CD4-positive, alpha-beta T cell (primary cell): ENCODE results near the gene SEH1L. TPM values are rescaled to one million over a fixed set of nuclear protein-coding genes. Genes with fewer than 3 reads are reported as not detected.

Experiments used
- ATAC-seq: fragments of 200-7000 bp; cut with Tn5 transposase; one replicate; pipeline ENCODE4 v1.10.0; 2022; ENCODE audit warnings: mild to moderate bottlenecking; ENCODE audit not compliant: poor library complexity
- CTCF ChIA-PET: fragments of 350-600 bp; sonication (Branson Sonifier 250); formaldehyde crosslinking; loops from one replicate; lab custom pipeline; 2021; ENCODE audit warnings: antibody characterized with exemption, inconsistent platforms; lab: Charles Lee
- POLR2A ChIA-PET: fragments of 350-600 bp; sonication (Branson Sonifier 250); formaldehyde crosslinking; loops from one replicate; lab custom pipeline; 2021; ENCODE audit warnings: antibody characterized with exemption, inconsistent platforms; lab: Charles Lee
- DNase-seq, 14 experiments: peaks; one replicate each; pipeline ENCODE4 v3.0.0-alpha.2; 2013 to 2020; ENCODE audit warnings: mixed read lengths in 2 of 14
- H3K27ac ChIP-seq, 2 donors: one replicate each; pipeline versions ENCODE4 v1.5.1 to v1.7.0; 2013; ENCODE audit warnings: low read length in 2 of 2, low read depth in 1 of 2, mild to moderate bottlenecking in 1 of 2
- H3K27me3 ChIP-seq, 2 experiments: 1 replicate in 1 of 2; 2 replicates in 1 of 2; pipeline versions ENCODE4 v1.6.1 to v1.7.0; 2013; ENCODE audit warnings: low read length in 2 of 2, control low read depth in 1 of 2, mild to moderate bottlenecking in 1 of 2, moderate library complexity in 1 of 2; ENCODE audit not compliant: insufficient read depth in 2 of 2, control insufficient read depth in 1 of 2
- H3K36me3 ChIP-seq: one replicate; pipeline ENCODE4 v1.6.1; 2013; ENCODE audit warnings: low read length, control low read depth; ENCODE audit not compliant: insufficient read depth
- H3K4me1 ChIP-seq: one replicate; pipeline ENCODE4 v1.6.1; 2013; ENCODE audit warnings: low read length, control low read depth; ENCODE audit not compliant: insufficient read depth
- H3K4me3 ChIP-seq: one replicate; pipeline ENCODE4 v1.5.1; 2013; ENCODE audit warnings: mild to moderate bottlenecking, low read length, moderate library complexity
- H3K9me3 ChIP-seq, 2 experiments: 1 replicate in 1 of 2; 2 replicates in 1 of 2; pipeline versions ENCODE4 v1.6.1 to v1.7.0; 2013; ENCODE audit warnings: low read length in 2 of 2, mild to moderate bottlenecking in 2 of 2, control low read depth in 1 of 2, moderate library complexity in 1 of 2; ENCODE audit not compliant: control insufficient read depth in 1 of 2, insufficient read depth in 1 of 2
- H3K27ac Mint-ChIP-seq: one replicate; pipeline ENCODE4 v1.8.0; 2020; ENCODE audit warnings: mixed read lengths
- H3K27me3 Mint-ChIP-seq: one replicate; pipeline ENCODE4 v1.8.0; 2021; ENCODE audit warnings: mixed read lengths
- H3K36me3 Mint-ChIP-seq: one replicate; pipeline ENCODE4 v1.8.0; 2021; ENCODE audit warnings: low read depth, mixed read lengths
- H3K4me1 Mint-ChIP-seq: one replicate; pipeline ENCODE4 v1.8.0; 2021; ENCODE audit warnings: low read depth, mixed read lengths
- H3K4me3 Mint-ChIP-seq: one replicate; pipeline ENCODE4 v1.8.0; 2020; ENCODE audit warnings: mild to moderate bottlenecking, mixed read lengths
- H3K9me3 Mint-ChIP-seq: one replicate; pipeline ENCODE4 v1.8.0; 2020; ENCODE audit warnings: mixed read lengths
- intact Hi-C, 2 experiments: fragments of 100-400 bp; cut with DNase I in 1 of 2; cut with micrococcal nuclease in 1 of 2; formaldehyde crosslinking; loops; one replicate each; pipeline versions ENCODE4 v1.15.1 to v1.9.0; 2023 to 2025; cut with DNase I, micrococcal nuclease
- total RNA-seq, 174 experiments: library from RNA in 2 of 174; stranded (reverse) in 2 of 174; gene quantifications; one replicate each; pipeline ENCODE4 v1.2.3 and lab custom pipeline; 2021 to 2026
- TF ChIP-seq, protein P1 (sequence below): fragments of 200-600 bp; IDR thresholded peaks from one replicate; pipeline ENCODE4 v1.8.0; 2022; ENCODE audit warnings: antibody characterized with exemption, mild to moderate bottlenecking

The SEH1L gene
- total RNA-seq, 2 experiments from 2014 or later, result 23.9 to 26.7 TPM

- CTCF ChIA-PET, result no interaction called here
- Mint-ChIP-seq H3K36me3 (no peaks in the 10 kb centered on the region), H3K27ac (no peak overlapping the region), H3K27me3 (no peaks in the 10 kb centered on the region), H3K9me3 (no peaks in the 10 kb centered on the region), H3K4me3 (no peak overlapping the region), H3K4me1 (peaks cover 11% of the 10 kb centered on the region)
- DNase-seq (no peak), ATAC-seq (no peak)
- Histone ChIP-seq H3K9me3 (peaks cover 0 to 16% of the 10 kb centered on the region in 2 experiments), H3K4me1 (peaks cover 27% of the 10 kb centered on the region), H3K27me3 (peaks cover 0 to 5% of the 10 kb centered on the region in 2 experiments), H3K36me3 (no peaks in the 10 kb centered on the region), H3K27ac (no peak overlapping the region), H3K4me3 (no peak overlapping the region)
- TF ChIP-seq, protein P1, sequence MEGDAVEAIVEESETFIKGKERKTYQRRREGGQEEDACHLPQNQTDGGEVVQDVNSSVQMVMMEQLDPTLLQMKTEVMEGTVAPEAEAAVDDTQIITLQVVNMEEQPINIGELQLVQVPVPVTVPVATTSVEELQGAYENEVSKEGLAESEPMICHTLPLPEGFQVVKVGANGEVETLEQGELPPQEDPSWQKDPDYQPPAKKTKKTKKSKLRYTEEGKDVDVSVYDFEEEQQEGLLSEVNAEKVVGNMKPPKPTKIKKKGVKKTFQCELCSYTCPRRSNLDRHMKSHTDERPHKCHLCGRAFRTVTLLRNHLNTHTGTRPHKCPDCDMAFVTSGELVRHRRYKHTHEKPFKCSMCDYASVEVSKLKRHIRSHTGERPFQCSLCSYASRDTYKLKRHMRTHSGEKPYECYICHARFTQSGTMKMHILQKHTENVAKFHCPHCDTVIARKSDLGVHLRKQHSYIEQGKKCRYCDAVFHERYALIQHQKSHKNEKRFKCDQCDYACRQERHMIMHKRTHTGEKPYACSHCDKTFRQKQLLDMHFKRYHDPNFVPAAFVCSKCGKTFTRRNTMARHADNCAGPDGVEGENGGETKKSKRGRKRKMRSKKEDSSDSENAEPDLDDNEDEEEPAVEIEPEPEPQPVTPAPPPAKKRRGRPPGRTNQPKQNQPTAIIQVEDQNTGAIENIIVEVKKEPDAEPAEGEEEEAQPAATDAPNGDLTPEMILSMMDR, result no peak
- POLR2A ChIA-PET, result no interaction called here
- intact Hi-C loops, result no loop called here
These were observed 39.1 kb upstream of the SEH1L start for GRCh38 chr18:12908706-12909105.

DNA sequence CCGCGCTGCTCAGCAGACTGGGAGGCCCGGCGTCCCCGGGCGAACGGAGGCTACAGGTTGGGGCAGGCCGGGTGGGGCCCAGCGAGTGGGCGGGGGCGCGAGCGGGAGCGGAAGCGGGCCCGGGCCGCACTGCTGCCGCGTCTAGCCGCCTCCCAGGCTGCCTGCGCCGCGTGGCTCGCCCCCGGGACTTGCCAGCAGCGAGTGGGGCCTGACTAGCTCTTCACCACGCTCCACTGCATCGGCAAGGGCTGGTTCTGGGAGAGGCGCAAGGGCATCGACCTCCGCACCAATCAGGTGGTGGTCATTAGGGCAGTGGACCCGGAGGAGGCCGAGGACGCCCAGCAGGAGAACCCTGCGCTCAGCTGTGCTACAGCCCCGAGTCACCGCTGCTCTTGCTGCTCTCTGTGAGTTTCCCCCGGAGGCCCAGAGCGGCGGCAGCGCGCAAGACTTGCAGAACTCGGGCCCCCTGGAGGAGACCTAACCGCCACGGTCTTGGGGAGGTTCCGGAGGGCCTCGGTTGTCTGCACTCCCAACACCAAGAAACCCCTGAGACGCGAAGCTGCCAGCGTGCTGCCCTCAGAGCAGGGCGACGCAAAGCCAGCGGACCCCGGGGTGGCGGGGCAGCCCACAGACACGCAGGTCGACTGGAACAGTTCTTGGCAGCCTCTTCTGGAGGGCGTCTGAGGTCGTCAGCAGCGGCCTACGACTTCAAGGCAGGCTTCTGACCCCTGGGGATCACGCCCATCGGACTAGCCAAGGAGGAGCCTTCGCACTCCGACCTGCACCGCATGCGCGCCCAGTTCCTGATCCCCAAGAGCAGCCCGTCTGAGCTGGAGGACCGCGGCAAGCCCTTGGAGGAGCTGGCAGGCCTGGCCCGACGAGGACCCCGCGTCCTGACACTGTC is 36.5 kb upstream of the SEH1L start:
- ChIA-PET CTCF (no interaction called here), POLR2A (interaction anchor here (0.7 to 1.7 kb wide), 6 partner anchors 10 to 587 kb away, joined by 3 to 7 read pairs (median 4); partner anchors contain the start of genes AFG3L2, PTPN2 and SEH1L)
- intact Hi-C loops, result no loop called here
- Mint-ChIP-seq H3K36me3 (no peaks in the 10 kb centered on the region), H3K27me3 (no peaks in the 10 kb centered on the region), H3K9me3 (no peaks in the 10 kb centered on the region), H3K4me1 (peaks cover 4% of the 10 kb centered on the region), H3K27ac (no peak overlapping the region), H3K4me3 (peak overlapping the region; percentile 66)
- peaks cover 17% of the 10 kb centered on the region for H3K4me1 ChIP-seq
- peaks cover 0 to 16% of the 10 kb centered on the region in 2 experiments for H3K9me3 ChIP-seq
- no peak overlapping the region for H3K27ac ChIP-seq
- peak in 13 of 14 experiments; percentile 21 to 75 (median 49) for DNase-seq
- H3K36me3 ChIP-seq, result no peaks in the 10 kb centered on the region
- H3K4me3 ChIP-seq, result peak overlapping the region; percentile 48
- peak; percentile 84 for ATAC-seq
- TF ChIP-seq, protein P1, result no peak
- H3K27me3 ChIP-seq, result peaks cover 0 to 5% of the 10 kb centered on the region in 2 experiments

- Histone ChIP-seq H3K9me3 (peaks cover 0 to 16% of the 10 kb centered on the region in 2 experiments), H3K27ac (no peak overlapping the region), H3K4me1 (peaks cover 17% of the 10 kb centered on the region), H3K4me3 (peak overlapping the region; percentile 48), H3K27me3 (peaks cover 0 to 3% of the 10 kb centered on the region in 2 experiments), H3K36me3 (no peaks in the 10 kb centered on the region)
- Mint-ChIP-seq H3K27me3 (no peaks in the 10 kb centered on the region), H3K27ac (no peak overlapping the region), H3K36me3 (no peaks in the 10 kb centered on the region), H3K4me3 (no peak overlapping the region), H3K9me3 (no peaks in the 10 kb centered on the region), H3K4me1 (peaks cover 4% of the 10 kb centered on the region)
- ATAC-seq (no peak), DNase-seq (no peak)
- TF ChIP-seq, protein P1, result no peak
- ChIA-PET POLR2A (interaction anchor here (0.7 kb wide), 2 partner anchors 535 to 588 kb away, joined by 3 read pairs; partner anchors contain the start of gene AFG3L2), CTCF (no interaction called here)
- intact Hi-C loops, result no loop called here
These were observed 35.7 kb upstream of the SEH1L start for GRCh38 chr18:12911929-12912703.
